Fibroblast of pulmonary artery (primary cell): ENCODE results near the gene PLEKHG3.
A peak's percentile ranks its signal among the peaks of the same experiment; 100 is the strongest.

Experiments
- DNase-seq: peaks from one replicate; pipeline ENCODE4 v3.0.0-alpha.2; 2010; ENCODE audit warnings: low read depth
- H3K4me3 ChIP-seq: replicated peaks from 2 replicates; pipeline ENCODE4 v1.5.1; 2011; ENCODE audit warnings: low read depth, mild to moderate bottlenecking, control low read depth, low read length, moderate library complexity
- TF ChIP-seq, protein P1 (sequence below): IDR thresholded peaks from 2 replicates; pipeline ENCODE4 v1.5.1; 2011; ENCODE audit warnings: mild to moderate bottlenecking, control low read depth, low read length, inconsistent platforms; ENCODE audit errors: missing control alignments

The PLEKHG3 gene

GRCh38 chr14:64764641-64765520 lies 60.7 kb downstream of the PLEKHG3 start:
- TF ChIP-seq, protein P1, sequence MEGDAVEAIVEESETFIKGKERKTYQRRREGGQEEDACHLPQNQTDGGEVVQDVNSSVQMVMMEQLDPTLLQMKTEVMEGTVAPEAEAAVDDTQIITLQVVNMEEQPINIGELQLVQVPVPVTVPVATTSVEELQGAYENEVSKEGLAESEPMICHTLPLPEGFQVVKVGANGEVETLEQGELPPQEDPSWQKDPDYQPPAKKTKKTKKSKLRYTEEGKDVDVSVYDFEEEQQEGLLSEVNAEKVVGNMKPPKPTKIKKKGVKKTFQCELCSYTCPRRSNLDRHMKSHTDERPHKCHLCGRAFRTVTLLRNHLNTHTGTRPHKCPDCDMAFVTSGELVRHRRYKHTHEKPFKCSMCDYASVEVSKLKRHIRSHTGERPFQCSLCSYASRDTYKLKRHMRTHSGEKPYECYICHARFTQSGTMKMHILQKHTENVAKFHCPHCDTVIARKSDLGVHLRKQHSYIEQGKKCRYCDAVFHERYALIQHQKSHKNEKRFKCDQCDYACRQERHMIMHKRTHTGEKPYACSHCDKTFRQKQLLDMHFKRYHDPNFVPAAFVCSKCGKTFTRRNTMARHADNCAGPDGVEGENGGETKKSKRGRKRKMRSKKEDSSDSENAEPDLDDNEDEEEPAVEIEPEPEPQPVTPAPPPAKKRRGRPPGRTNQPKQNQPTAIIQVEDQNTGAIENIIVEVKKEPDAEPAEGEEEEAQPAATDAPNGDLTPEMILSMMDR = peak; percentile 93
- peak overlapping the region; percentile 14 for H3K4me3 ChIP-seq
- DNase-seq = peak; percentile 80

GRCh38 chr14:64765740-64766302 lies 61.6 kb downstream of the PLEKHG3 start:
- H3K4me3 ChIP-seq = no peak overlapping the region
- TF ChIP-seq, protein P1 = no peak
- no peak for DNase-seq

- TF ChIP-seq, protein P1 = no peak
- DNase-seq = no peak
- no peak overlapping the region for H3K4me3 ChIP-seq
These were observed 62.4 kb downstream of the PLEKHG3 start for GRCh38 chr14:64766430-64767151.

DNA sequence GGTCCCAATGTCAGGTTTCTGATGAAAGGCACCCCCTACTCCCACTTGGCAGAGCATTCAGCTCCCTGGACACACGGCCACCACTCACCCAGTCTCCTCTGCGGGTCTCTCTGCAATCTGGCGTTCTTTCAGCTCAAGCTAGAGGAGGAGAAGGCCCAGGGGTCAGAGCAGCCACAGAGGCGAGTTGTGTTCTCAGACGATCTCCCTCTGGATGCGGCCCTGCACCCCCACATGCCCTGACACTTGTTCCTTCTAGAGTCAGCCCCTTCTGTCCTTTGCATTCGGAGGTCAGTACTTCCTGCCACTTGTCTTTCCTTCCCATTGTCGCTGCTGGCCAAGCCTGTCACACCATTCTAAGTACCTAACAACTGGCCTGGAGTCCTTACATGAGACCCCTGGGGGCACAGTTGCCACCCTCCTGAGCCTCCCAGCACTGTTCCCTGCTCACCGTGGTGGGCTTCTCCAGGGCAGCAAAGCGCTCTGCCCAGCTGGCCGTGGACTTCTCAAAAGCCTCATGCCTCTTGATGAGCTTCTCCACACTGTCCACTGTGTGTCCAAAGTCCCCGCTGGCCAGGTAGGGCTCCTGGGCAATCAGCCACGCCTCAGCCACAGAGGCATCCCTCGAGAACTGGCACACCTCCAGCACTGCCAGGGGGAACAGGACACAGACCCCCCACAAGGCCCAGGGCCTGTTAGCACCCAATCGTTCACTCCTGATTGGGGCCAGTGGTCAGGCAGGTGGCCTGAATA lies 63.2 kb downstream of the PLEKHG3 start:
- TF ChIP-seq, protein P1 = no peak
- DNase-seq = no peak
- no peak overlapping the region for H3K4me3 ChIP-seq

DNA sequence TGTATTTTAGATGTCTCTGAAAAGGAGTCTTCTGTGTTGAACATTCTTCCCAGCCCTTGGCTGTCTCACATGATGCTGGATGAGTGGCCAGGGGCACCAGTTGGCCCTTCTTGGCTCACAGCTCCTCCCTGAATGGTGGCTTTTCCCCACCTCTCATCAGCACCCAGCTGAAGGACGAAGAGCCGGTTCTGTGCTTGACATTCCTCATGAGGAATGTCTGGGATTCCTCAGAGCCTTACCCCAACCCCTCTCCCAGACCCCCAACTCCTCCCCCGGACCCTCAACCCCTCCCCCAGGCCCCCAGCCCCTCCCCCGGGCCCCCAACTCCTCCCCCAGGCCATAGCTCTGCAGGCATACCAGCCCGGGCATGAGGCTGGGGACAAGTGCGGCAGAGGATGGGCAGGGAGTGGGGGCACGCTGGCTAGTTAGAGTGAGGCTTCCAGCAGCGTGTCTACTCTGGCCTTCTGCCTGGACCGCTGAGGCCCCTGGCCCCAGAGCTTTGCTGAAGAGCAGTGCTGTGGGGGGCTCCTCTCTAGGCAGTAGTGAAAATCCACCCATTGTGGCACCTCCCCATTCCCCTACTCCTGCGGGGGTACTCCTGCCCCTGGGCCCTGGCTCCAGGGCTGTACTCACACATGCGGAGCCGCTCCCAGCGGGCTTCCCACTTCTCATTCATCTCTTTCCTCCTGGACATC lies 64.3 kb downstream of the PLEKHG3 start:
- DNase-seq = no peak
- H3K4me3 ChIP-seq = no peak overlapping the region
- TF ChIP-seq, protein P1 = no peak
